Gastrocnemius medialis (tissue), 4 donors: ENCODE data around the gene SFXN1. TPM values are rescaled to one million over a fixed set of nuclear protein-coding genes. Genes with fewer than 3 reads are reported as not detected.
"Not testable (repeated sequence)": the region's sequence is repeated elsewhere in the genome, so short reads cannot be mapped to it uniquely, and the experiment has no call there.

Experiments
- ATAC-seq, 2 donors: fragments of 150-250 bp; one replicate each; pipeline ENCODE4 v1.9.1; 2016
- DNase-seq, 2 donors: peaks; one replicate each; pipeline ENCODE4 v3.0.0-alpha.2; 2019
- H3K27ac ChIP-seq, 4 donors: fragments of 200-600 bp; sonication (generic); 1 replicate in 1 of 4; 2 replicates in 3 of 4; pipeline ENCODE4 v1.5.1; 2016 to 2018; ENCODE audit warnings: mild to moderate bottlenecking in 2 of 4, moderate library complexity in 1 of 4
- H3K27me3 ChIP-seq, 3 donors: fragments of 200-600 bp; sonication (generic) in 2 of 3; 1 replicate in 1 of 3; 2 replicates in 2 of 3; pipeline versions ENCODE4 v1.5.1 to v1.6.0; 2016 to 2019; ENCODE audit warnings: mild to moderate bottlenecking in 1 of 3, moderate library complexity in 1 of 3
- H3K36me3 ChIP-seq, 2 donors: fragments of 200-600 bp; sonication (generic) in 1 of 2; one replicate each; pipeline ENCODE4 v1.5.1; 2017 to 2018
- H3K4me1 ChIP-seq, 2 donors: fragments of 200-600 bp; sonication (generic) in 1 of 2; one replicate each; pipeline ENCODE4 v1.5.1; 2016 to 2017; ENCODE audit warnings: mild to moderate bottlenecking in 2 of 2
- H3K4me3 ChIP-seq, 4 donors: fragments of 200-600 bp; sonication (generic) in 3 of 4; 1 replicate in 1 of 4; 2 replicates in 3 of 4; pipeline ENCODE4 v1.5.1; 2016 to 2019; ENCODE audit warnings: mild to moderate bottlenecking in 2 of 4
- H3K9me3 ChIP-seq, 3 donors: fragments of 200-600 bp; sonication (generic) in 2 of 3; 1 replicate in 1 of 3; 2 replicates in 2 of 3; pipeline ENCODE4 v1.5.1; 2016 to 2019
- CTCF ChIP-seq, 5 experiments: fragments of 450-650 bp in 3 of 5; fragments of 200-600 bp in 2 of 5; sonication (generic) in 2 of 5; IDR thresholded peaks in 4 of 5; conservative IDR thresholded peaks in 1 of 5; 1 replicate in 4 of 5; 2 replicates in 1 of 5; pipeline ENCODE4 v1.5.1; 2016 to 2019; ENCODE audit warnings: antibody characterized with exemption in 5 of 5, mild to moderate bottlenecking in 3 of 5, moderate library complexity in 3 of 5
- POLR2A ChIP-seq, 2 donors: fragments of 450-650 bp; IDR thresholded peaks; one replicate each; pipeline ENCODE4 v1.6.1; 2017; ENCODE audit warnings: antibody characterized with exemption in 2 of 2, mild to moderate bottlenecking in 2 of 2, moderate library complexity in 2 of 2
- in situ Hi-C, 4 donors: fragments of 200-750 bp; cut with MboI; loops; one replicate each; pipeline versions ENCODE4 v1.15.0 to v1.8.0; 2017; ENCODE audit warnings: low sequenced_read_pairs in 4 of 4
- intact Hi-C: fragments of 100-400 bp; cut with DNase I; formaldehyde crosslinking; loops from one replicate; pipeline ENCODE4 v1.15.1; 2023; ENCODE audit warnings: low total_unique reads
- total RNA-seq, 4 donors: library from RNA; depleted of rRNA; stranded (reverse); fragments of >200 nt; gene quantifications; one replicate each; pipeline versions ENCODE4 v1.1.0 to v1.2.3, GENCODE V29; 2016

The SFXN1 gene
- total RNA-seq, 4 donors from 2014 or later = 5.8 to 16.7 (median 13.1) TPM

GRCh38 chr5:175534070-175534932, 55.9 kb downstream of the SFXN1 start:
- Histone ChIP-seq H3K9me3 (no peaks in the 10 kb centered on the region), H3K36me3 (no peaks in the 10 kb centered on the region), H3K27ac (no peak overlapping the region), H3K4me1 (no peaks in the 10 kb centered on the region), H3K27me3 (no peaks in the 10 kb centered on the region), H3K4me3 (no peak overlapping the region)
- ATAC-seq (peak; percentile 47 to 81), DNase-seq (peak; percentile 47 to 52)
- in situ Hi-C loops (loop anchor here in 3 of 4 donors (10.0 kb wide), 1 partner anchor 180 kb away; no protein-coding TSS in a partner anchor), intact Hi-C loops (loop anchor here (2.0 kb wide), 1 partner anchor 184 kb away; no protein-coding TSS in a partner anchor)
- no peak for TF ChIP-seq POLR2A (IDR thresholded peaks at IDR 0.05)
- peak; percentile 83 to 95 (median 87) for TF ChIP-seq CTCF (IDR thresholded peaks at IDR 0.05 in 4 of 5, conservative IDR thresholded peaks at IDR 0.05 in 1 of 5)

GRCh38 chr5:175535331-175535730, 57.0 kb downstream of the SFXN1 start:
- H3K9me3 ChIP-seq, H3K4me1 ChIP-seq, H3K27ac ChIP-seq, ATAC-seq, H3K4me3 ChIP-seq, DNase-seq, H3K27me3 ChIP-seq, H3K36me3 ChIP-seq: not testable (repeated sequence)
- in situ Hi-C loops (loop anchor here (5.0 to 10.0 kb wide), 2 partner anchors 177 to 179 kb away; no protein-coding TSS in a partner anchor), intact Hi-C loops (loop anchor here (2.0 kb wide), 1 partner anchor 183 kb away; no protein-coding TSS in a partner anchor)

GRCh38 chr5:175535796-175536195, 57.4 kb downstream of the SFXN1 start:
- H3K36me3 ChIP-seq = no peaks in the 10 kb centered on the region
- no peaks in the 10 kb centered on the region for H3K4me1 ChIP-seq
- no peak overlapping the region for H3K4me3 ChIP-seq
- TF ChIP-seq CTCF (IDR thresholded peaks at IDR 0.05 in 4 of 5, conservative IDR thresholded peaks at IDR 0.05 in 1 of 5) (no peak), POLR2A (IDR thresholded peaks at IDR 0.05) (no peak)
- no peak for DNase-seq
- no peak for ATAC-seq
- in situ Hi-C loops = loop anchor here (5.0 to 10.0 kb wide), 2 partner anchors 177 to 179 kb away; no protein-coding TSS in a partner anchor
- no peaks in the 10 kb centered on the region for H3K27me3 ChIP-seq
- H3K27ac ChIP-seq = no peak overlapping the region
- H3K9me3 ChIP-seq = no peaks in the 10 kb centered on the region
- intact Hi-C loops = loop anchor here (2.0 kb wide), 1 partner anchor 183 kb away; no protein-coding TSS in a partner anchor

GRCh38 chr5:175538576-175538975, 60.2 kb downstream of the SFXN1 start:
- no peaks in the 10 kb centered on the region for H3K9me3 ChIP-seq
- no peak for DNase-seq
- H3K27ac ChIP-seq = no peak overlapping the region
- no peak for TF ChIP-seq CTCF (IDR thresholded peaks at IDR 0.05 in 4 of 5, conservative IDR thresholded peaks at IDR 0.05 in 1 of 5)
- TF ChIP-seq POLR2A (IDR thresholded peaks at IDR 0.05) = no peak
- H3K4me3 ChIP-seq = no peak overlapping the region
- no peak for ATAC-seq
- H3K27me3 ChIP-seq = no peaks in the 10 kb centered on the region
- intact Hi-C loops (no loop called here), in situ Hi-C loops (loop anchor here (5.0 to 10.0 kb wide), 2 partner anchors 174 to 176 kb away; no protein-coding TSS in a partner anchor)
- H3K4me1 ChIP-seq = no peaks in the 10 kb centered on the region
- no peaks in the 10 kb centered on the region for H3K36me3 ChIP-seq

GRCh38 chr5:175539936-175540335, 61.6 kb downstream of the SFXN1 start:
- H3K4me1 ChIP-seq = no peaks in the 10 kb centered on the region
- TF ChIP-seq CTCF (IDR thresholded peaks at IDR 0.05 in 4 of 5, conservative IDR thresholded peaks at IDR 0.05 in 1 of 5) (no peak), POLR2A (IDR thresholded peaks at IDR 0.05) (no peak)
- no peaks in the 10 kb centered on the region for H3K36me3 ChIP-seq
- intact Hi-C loops = no loop called here
- no peak overlapping the region for H3K27ac ChIP-seq
- in situ Hi-C loops = loop anchor here (5.0 to 10.0 kb wide), 2 partner anchors 172 to 175 kb away; no protein-coding TSS in a partner anchor
- no peaks in the 10 kb centered on the region for H3K9me3 ChIP-seq
- DNase-seq = no peak
- no peaks in the 10 kb centered on the region for H3K27me3 ChIP-seq
- H3K4me3 ChIP-seq = no peak overlapping the region
- ATAC-seq = no peak
